Right lobe of liver (tissue), 4 donors: ENCODE data around the gene FGGY.

Source experiments
- CTCF ChIP-seq, 4 donors: fragments of 200-600 bp in 3 of 4; fragments of 450-650 bp in 1 of 4; IDR thresholded peaks; one replicate each; pipeline versions ENCODE4 v1.5.1 to v1.8.0; 2016 to 2022; ENCODE audit warnings: antibody characterized with exemption in 4 of 4, mild to moderate bottlenecking in 2 of 4
- POLR2A ChIP-seq: fragments of 450-650 bp; IDR thresholded peaks from one replicate; pipeline ENCODE4 v1.6.1; 2017; ENCODE audit warnings: antibody characterized with exemption, mild to moderate bottlenecking
- donor health status: DM: no; HTN: no; CAD: no.
- donor health status: DM: no; HTN: no; CAD: no.
- donor health status: DM: no; HTN: yes; CAD: no.

- TF ChIP-seq CTCF (IDR thresholded peaks at IDR 0.05) (no peak), POLR2A (no peak)
Observed at GRCh38 chr1:59682396-59683080, 385.6 kb downstream of the FGGY start.
